Stimulated activated CD8-positive, alpha-beta memory T cell treated with anti-CD3 and anti-CD28 coated beads, Interleukin-4, amount 100 ng/mL, for 24 hours (primary cell): Measurements from ENCODE around the gene CFAP73.

Source experiments
- DNase-seq: peaks from one replicate; pipeline ENCODE4 v3.0.0-alpha.2; 2020; ENCODE audit warnings: low read depth

The CFAP73 gene

DNA sequence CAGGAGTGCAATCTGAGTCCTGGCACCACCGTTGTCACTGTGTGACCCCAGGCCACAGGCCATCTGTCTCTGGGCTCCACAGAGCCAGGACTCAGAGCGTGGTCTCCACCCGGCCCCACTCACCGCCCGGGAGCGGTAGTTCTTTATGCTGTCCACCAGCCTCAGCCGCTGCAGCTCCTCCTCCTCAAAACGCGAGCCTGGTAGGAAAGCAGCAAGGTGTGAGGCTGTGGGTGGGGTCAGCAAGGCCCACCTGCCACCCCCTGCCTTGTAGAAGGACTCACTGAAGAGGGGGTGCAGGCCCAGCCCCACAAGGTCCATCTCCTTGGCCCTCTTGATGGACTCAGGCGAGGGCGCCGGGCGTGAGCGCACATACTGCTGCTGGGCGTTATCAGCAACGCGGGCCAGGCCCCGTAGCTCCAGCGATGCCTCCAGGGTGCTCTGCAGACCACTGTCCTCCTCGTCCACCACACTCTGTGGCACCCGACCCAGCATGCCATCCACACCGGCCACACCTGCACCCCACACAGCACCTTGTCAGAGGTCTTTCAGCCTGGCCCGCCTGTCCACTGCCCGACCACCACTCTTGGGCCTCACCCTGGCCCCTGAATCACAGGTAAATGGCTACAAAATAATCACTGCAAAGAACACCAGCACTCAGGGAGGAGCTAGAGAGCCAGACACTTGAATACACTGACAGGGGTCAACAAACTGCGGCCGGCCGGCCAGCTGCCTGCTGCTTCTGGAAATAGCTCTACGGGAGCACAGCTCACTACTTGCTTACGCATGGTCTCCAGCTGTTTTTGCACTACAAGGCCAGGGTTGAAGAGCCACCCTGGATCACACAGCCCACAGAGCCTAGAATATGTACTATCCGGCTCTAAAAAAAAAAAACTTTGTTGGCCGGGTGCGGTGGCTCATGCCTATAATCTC, 16.3 kb downstream of the CFAP73 start:
- DNase-seq: no peak

DNA sequence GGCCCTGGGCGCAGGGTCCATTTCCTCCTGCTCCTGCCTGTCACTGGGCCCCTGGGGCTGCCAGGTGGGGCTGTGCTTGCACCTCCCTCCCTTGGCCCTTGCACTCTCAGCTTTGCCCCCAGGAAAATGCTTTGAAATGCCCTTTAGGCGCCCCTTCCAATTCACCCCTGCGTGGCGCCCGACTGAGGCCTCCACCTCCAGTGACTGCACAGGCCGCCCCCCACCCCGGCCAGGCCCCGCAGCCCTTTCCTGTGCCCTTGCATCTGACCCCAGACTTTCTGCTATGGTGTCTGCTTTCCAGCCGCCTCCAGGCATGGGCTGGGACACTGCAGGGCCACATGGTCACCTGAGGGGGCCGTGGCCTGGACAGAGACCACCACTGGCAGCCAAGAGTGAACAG, 18.3 kb downstream of the CFAP73 start:
- DNase-seq: no peak

DNA sequence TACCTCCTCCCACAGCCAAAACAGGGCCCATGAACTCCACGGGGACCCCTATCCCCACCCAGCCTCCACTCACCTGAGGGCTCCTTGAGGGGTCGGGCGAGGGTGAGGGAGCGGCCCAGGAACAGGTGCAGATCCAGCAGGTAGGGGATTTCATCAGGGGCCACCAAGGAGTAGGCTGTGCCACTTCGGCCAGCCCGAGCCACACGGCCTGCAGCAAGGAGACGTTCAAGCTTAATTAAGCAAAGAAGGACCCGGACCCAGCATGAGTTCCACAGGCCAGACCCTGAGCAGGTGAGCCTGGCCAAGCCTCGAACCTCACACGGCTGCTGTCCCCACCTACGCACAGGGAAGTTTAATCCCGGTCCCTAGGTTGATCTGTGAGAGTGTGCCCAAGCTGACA, 20.2 kb downstream of the CFAP73 start:
- no peak for DNase-seq

GRCh38 chr12:113170457-113170856, 20.9 kb downstream of the CFAP73 start:
- DNase-seq: no peak

DNA sequence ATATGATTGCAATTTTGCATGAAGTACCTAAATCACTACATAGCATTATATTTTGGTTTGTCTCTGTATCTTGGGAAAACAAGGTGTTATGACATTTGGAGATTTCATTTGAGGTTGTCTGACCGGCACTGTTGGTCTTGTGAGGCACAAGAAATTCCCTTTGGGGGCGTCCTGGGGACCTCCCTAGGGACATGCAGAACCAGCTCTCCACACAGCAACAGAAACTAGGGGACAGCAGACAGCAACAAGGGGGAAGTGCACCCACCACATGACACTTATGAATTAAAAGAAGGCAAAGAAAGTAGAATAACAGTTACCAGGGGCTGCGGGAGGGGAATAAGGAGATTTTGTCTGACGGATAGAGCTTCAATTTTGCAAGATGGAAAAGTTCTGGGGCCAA, 21.4 kb downstream of the CFAP73 start:
- DNase-seq: no peak

DNA sequence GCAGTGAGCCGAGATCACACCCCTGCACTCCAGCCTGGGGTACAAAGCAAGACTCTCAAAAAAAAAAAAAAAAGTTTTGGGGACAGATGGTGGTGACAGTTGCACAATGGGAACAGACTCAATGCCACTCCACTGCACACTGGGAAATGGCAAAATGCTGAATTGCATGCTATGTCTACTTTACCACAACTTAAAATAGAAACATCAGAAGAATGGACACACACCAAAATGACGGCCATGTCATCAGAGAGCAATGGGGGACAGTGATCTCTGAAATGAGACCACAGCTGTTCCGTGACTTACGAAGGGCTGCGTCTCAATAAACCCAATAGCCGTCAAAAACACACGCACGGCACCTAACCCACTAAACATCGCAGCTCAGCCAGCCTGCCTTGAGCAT, 22.0 kb downstream of the CFAP73 start:
- DNase-seq: no peak

- DNase-seq: no peak
These were observed 22.7 kb downstream of the CFAP73 start for GRCh38 chr12:113172185-113172584.

- DNase-seq: no peak
These were observed 23.7 kb downstream of the CFAP73 start for GRCh38 chr12:113173081-113173698.

GRCh38 chr12:113174461-113175384, 25.2 kb downstream of the CFAP73 start:
- peak; percentile 70 for DNase-seq

DNA sequence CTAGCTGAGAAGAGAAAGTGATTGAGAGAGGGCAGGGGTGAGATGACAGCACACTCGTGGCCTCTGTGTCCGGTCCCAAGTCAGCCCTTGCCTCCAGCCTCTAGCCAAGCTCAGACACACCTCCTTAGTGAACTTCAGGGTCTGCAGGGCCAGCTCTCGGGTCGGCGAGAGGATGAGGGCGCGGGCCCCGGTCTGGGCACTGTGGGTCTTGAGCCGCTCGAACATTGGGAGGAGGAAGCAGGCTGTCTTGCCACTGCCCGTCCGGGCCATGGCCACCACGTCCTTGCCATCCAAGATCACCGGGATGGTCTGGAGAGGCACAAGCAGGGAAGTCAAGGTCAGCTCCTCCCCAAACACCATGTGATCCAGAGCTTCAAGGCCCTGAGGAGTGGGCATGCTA, 29.5 kb downstream of the CFAP73 start:
- no peak for DNase-seq

DNA sequence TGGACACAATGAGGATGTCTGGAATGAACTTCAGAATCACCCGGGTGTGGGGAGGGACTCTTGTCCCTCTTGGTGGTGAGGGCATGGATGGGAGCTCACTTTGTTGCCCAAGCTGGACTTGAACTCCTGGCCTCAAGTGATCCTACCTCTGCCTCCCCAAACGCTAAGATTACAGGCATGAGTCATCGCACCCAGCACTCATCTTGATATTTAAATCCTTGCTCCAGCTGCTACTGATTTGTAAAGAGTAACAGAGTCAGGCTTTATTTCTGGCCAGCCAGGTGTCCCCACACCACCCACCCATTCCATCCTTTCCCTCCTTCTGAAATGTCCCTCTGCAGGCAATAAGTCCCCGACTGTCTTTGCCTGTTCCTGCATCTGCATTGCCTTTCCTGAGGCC, 30.8 kb downstream of the CFAP73 start:
- DNase-seq: no peak

DNA sequence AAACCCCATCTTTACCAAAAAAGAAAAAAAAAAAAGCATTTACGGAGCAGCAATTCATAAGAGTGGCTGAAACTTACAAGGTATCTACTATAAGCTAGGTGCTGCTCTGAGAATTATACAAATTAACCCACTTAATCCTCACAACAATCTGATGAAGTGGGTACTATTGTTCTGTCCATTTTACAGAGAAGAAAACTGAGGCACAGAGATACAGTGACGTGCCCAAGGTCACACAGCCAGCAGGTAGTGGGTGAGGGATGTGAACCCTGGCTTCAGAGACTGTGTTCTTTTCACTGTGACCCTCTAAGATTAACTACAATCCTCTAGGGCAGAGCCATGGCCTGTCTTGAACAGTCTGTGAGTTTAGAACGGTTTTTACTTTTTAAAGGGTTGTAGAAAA, 32.5 kb downstream of the CFAP73 start:
- no peak for DNase-seq

DNA sequence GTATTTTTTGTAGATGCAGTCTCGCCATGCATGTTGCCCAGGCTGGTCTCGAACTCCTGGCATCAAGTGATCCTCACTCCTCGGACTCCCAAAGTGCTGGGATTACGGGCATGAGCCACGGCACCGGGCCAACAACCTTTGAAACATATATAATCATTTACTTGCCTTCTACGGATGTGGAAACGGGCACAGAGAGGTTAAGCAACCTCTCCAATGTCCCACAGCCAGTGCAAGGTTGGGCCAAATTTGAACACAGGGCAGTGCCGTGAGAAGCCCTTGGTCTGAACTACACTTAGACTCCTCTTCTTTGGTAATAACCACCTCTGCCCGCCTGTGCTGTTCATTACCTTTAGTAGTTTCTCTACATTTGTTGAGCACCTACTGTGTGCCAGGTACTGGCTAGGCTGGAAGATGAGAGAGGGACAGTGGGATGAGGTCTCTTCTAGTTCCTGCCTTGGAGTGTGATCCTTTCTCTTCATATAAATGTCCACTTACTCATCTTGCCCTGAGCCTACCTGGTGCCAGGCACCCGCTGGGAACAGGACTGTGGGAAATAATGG, 33.6 kb downstream of the CFAP73 start:
- no peak for DNase-seq

- no peak for DNase-seq
These were observed 34.8 kb downstream of the CFAP73 start for GRCh38 chr12:113184098-113184899.

- peak; percentile 80 for DNase-seq
These were observed 35.3 kb downstream of the CFAP73 start for GRCh38 chr12:113184900-113185179.

GRCh38 chr12:113185180-113186032, 35.9 kb downstream of the CFAP73 start, which contains the start of the genes DDX54 and RITA1:
DDX54 (minus strand) TSS chr12:113185478; CDS start chr12:113185451, 27 bp downstream.
RITA1 (plus strand) TSS chr12:113185721; CDS start chr12:113186747, 1,026 bp downstream.
- peak; percentile 73 for DNase-seq

GRCh38 chr12:113186033-113186365, 36.5 kb downstream of the CFAP73 start:
- DNase-seq: no peak

DNA sequence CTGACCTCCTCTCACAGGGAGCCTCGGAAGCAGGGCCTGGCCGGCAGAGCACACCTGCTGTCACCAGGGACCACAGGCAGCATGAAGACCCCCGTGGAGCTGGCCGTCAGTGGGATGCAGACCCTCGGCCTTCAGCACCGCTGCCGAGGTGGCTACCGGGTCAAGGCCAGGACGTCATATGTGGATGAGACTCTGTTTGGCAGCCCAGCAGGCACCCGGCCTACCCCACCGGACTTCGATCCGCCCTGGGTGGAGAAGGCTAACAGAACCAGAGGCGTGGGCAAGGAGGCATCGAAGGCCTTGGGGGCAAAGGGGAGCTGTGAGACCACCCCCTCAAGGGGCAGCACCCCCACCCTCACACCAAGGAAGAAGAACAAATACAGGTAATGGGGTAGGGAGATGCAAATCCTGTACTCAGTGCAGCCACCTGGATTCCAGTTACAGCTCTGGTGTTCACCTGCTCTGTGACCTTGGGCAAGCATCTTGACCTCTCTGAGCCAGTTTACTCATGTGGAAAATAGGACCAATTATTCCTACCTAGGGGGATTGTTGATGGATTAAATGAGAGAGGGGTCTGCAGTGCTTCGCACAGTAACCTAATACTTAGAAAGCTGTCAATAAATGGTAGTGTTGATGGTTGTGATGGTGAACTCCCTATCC, 37.3 kb downstream of the CFAP73 start:
- DNase-seq: no peak

GRCh38 chr12:113189361-113189760, 39.8 kb downstream of the CFAP73 start:
- no peak for DNase-seq

DNA sequence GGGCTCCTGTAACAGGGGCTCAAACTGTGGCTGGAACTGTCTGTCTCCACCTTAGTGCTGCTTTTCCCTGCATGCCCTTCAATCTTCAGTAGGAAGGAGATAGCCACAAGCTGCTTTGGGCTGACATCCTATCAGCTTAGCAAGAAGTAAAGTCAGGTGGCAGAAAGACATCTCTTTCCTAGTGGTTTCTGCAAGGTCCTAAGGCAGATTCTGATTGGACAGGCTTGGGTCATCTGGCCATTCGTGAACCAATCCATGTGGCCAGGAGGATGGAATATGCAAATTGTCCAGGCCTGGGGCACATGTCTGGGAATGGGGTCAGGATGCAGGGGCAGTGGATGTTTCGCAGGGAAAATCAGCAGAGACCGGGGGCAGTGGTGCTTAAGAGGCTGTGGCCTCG, 41.2 kb downstream of the CFAP73 start:
- no peak for DNase-seq
